Measurements from ENCODE around the gene TNFRSF1B. TPM values are rescaled to one million over a fixed set of nuclear protein-coding genes. Genes with fewer than 3 reads are reported as not detected.

Gene TNFRSF1B
- total and polyA plus RNA-seq, 4 donors, result 15.4 to 246 (median 65.5) TPM

GRCh38 chr1:12202190-12202497 lies 35.4 kb downstream of the TNFRSF1B start:
- H3K36me3 ChIP-seq (ENCODE audit: control insufficient read depth in 4 of 4, insufficient read depth in 4 of 4, low read length in 4 of 4), result peaks cover 0 to 44% (median 8%) of the 10 kb centered on the region in 4 donors

GRCh38 chr1:12202577-12202976 lies 35.8 kb downstream of the TNFRSF1B start:
- Histone ChIP-seq H3K4me1 (ENCODE audit: control insufficient read depth in 5 of 5, insufficient read depth in 5 of 5, low read length in 5 of 5) (no peaks in the 10 kb centered on the region), H3K27me3 (ENCODE audit: control insufficient read depth in 3 of 3, insufficient read depth in 3 of 3, low read length in 2 of 3) (no peaks in the 10 kb centered on the region), H3K9ac (ENCODE audit: insufficient read depth in 1 of 2, low read length in 2 of 2) (no peak overlapping the region), H3K4me3 (no peak overlapping the region), H3K36me3 (ENCODE audit: control insufficient read depth in 4 of 4, insufficient read depth in 4 of 4, low read length in 4 of 4) (peaks cover 0 to 45% (median 8%) of the 10 kb centered on the region in 4 donors), H3K27ac (ENCODE audit: low read depth in 1 of 2, low read length in 1 of 2) (no peak overlapping the region), H3K9me3 (ENCODE audit: control insufficient read depth in 4 of 4, insufficient read depth in 3 of 4, low read length in 3 of 4) (no peaks in the 10 kb centered on the region)
- TF ChIP-seq, protein P1, sequence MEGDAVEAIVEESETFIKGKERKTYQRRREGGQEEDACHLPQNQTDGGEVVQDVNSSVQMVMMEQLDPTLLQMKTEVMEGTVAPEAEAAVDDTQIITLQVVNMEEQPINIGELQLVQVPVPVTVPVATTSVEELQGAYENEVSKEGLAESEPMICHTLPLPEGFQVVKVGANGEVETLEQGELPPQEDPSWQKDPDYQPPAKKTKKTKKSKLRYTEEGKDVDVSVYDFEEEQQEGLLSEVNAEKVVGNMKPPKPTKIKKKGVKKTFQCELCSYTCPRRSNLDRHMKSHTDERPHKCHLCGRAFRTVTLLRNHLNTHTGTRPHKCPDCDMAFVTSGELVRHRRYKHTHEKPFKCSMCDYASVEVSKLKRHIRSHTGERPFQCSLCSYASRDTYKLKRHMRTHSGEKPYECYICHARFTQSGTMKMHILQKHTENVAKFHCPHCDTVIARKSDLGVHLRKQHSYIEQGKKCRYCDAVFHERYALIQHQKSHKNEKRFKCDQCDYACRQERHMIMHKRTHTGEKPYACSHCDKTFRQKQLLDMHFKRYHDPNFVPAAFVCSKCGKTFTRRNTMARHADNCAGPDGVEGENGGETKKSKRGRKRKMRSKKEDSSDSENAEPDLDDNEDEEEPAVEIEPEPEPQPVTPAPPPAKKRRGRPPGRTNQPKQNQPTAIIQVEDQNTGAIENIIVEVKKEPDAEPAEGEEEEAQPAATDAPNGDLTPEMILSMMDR (IDR thresholded peaks at IDR 0.05; ENCODE audit: control extremely low read depth, extremely low read depth), result no peak
- WGBS, 2 donors, result 91% methylated on average over 4 of the region's 4 CpGs
- ATAC-seq (ENCODE audit: insufficient read depth, low FRiP score) (no peak), DNase-seq (no peak)

More at GRCh38 chr1:12202190-12202497, 35.4 kb downstream of the TNFRSF1B start:
- TF ChIP-seq, protein P1 (IDR thresholded peaks at IDR 0.05; ENCODE audit: control extremely low read depth, extremely low read depth), result no peak
- DNase-seq (no peak), ATAC-seq (ENCODE audit: insufficient read depth, low FRiP score) (no peak)
- H3K4me1 ChIP-seq (ENCODE audit: control insufficient read depth in 5 of 5, insufficient read depth in 5 of 5, low read length in 5 of 5), result no peaks in the 10 kb centered on the region
- H3K27me3 ChIP-seq (ENCODE audit: control insufficient read depth in 3 of 3, insufficient read depth in 3 of 3, low read length in 2 of 3), result no peaks in the 10 kb centered on the region
- no peak overlapping the region for H3K27ac ChIP-seq (ENCODE audit: low read depth in 1 of 2, low read length in 1 of 2)
- WGBS, 2 donors, result 84 to 92% methylated on average over 6 of the region's 6 CpGs
- no peak overlapping the region for H3K9ac ChIP-seq (ENCODE audit: insufficient read depth in 1 of 2, low read length in 2 of 2)
- no peak overlapping the region for H3K4me3 ChIP-seq
- no peaks in the 10 kb centered on the region for H3K9me3 ChIP-seq (ENCODE audit: control insufficient read depth in 4 of 4, insufficient read depth in 3 of 4, low read length in 3 of 4)

DNA sequence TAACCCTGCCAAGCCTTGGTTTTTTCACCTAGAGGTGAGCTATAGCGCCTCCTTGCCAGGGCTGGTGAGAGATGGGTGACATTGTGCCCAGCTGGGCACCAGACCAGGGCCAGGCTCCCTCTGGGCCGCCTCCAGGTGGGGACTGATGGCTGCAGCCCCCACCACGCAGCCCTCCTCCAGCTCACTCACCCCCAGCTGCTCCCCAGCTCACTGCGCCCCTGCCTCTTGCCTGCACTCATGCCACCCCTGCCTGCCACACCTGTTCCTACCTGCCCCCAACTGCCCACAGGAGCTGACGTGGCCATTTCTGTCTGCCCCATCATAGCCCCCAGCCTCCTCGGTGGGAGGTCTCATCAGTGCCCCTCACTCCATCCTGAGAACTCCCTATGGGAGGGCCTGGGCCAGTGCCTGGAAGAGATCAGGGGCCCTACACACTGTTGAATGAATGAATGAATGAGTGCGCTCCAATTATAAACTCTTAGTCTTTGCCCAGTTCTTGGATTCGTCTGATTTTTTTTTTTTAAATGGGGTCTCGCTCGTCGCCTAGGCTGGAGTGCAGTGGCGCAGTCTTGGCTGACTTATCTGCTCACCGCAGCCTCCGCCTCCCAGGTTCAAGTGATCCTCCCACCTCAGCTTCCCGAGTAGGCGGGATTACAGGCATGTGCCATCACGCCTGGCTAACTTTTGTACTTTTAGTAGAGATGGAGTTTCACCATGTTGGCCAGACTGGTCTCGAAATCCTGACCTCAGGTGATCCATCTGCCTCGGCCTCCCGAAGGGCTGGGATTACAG lies 36.6 kb downstream of the TNFRSF1B start:
- TF ChIP-seq, protein P1 (IDR thresholded peaks at IDR 0.05; ENCODE audit: control extremely low read depth, extremely low read depth), result no peak
- no peak overlapping the region for H3K4me3 ChIP-seq
- no peaks in the 10 kb centered on the region for H3K4me1 ChIP-seq (ENCODE audit: control insufficient read depth in 5 of 5, insufficient read depth in 5 of 5, low read length in 5 of 5)
- no peak overlapping the region for H3K9ac ChIP-seq (ENCODE audit: insufficient read depth in 1 of 2, low read length in 2 of 2)
- H3K27me3 ChIP-seq (ENCODE audit: control insufficient read depth in 3 of 3, insufficient read depth in 3 of 3, low read length in 2 of 3), result no peaks in the 10 kb centered on the region
- no peak overlapping the region for H3K27ac ChIP-seq (ENCODE audit: low read depth in 1 of 2, low read length in 1 of 2)
- H3K9me3 ChIP-seq (ENCODE audit: control insufficient read depth in 4 of 4, insufficient read depth in 3 of 4, low read length in 3 of 4), result no peaks in the 10 kb centered on the region
- 92 to 95% methylated on average over 20 of the region's 20 CpGs for WGBS, 2 donors
- H3K36me3 ChIP-seq (ENCODE audit: control insufficient read depth in 4 of 4, insufficient read depth in 4 of 4, low read length in 4 of 4), result peaks cover 0 to 41% (median 8%) of the 10 kb centered on the region in 4 donors
- ATAC-seq (ENCODE audit: insufficient read depth, low FRiP score) (no peak), DNase-seq (no peak)
